SKM-1 (cell line): ENCODE measurements around the gene CLCN1.
A peak's percentile ranks its signal among the peaks of the same experiment; 100 is the strongest.
"Not testable (repeated sequence)": the region's sequence is repeated elsewhere in the genome, so short reads cannot be mapped to it uniquely, and the experiment has no call there.

ENCODE experiments used
- DNase-seq: peaks from one replicate; lab custom pipeline; 2025; ENCODE audit not compliant: unreplicated experiment; lab: John Stamatoyannopoulos, UW

Gene CLCN1

DNA sequence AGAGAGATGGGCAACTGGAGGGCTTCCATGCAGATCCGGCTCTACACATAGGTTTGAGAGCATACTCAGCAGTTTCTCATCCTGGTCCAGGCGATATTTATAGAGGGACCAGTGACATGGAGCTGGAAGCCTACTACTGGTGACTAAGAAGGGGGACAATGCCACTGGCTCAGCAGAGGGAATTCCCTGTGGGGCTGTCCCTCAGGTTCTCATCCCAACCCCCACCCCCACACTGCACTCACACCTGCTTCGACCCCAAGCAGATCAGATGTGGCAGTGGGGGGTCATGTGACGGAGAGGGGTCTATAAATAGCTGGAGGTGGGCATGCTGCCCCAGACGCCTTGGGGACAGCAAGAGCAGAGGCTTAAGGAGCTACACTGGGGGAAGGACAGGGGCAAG, at the start of gene CLCN1:
Gene CLCN1, plus strand, starts transcription at position 336 of the 400 bp plus-strand sequence. CDS start 102 bp downstream, outside the sequence.
- DNase-seq, result no peak

GRCh38 chr7:143269251-143269650, 46.7 kb upstream of the CLCN1 start:
- DNase-seq, result no peak

DNA sequence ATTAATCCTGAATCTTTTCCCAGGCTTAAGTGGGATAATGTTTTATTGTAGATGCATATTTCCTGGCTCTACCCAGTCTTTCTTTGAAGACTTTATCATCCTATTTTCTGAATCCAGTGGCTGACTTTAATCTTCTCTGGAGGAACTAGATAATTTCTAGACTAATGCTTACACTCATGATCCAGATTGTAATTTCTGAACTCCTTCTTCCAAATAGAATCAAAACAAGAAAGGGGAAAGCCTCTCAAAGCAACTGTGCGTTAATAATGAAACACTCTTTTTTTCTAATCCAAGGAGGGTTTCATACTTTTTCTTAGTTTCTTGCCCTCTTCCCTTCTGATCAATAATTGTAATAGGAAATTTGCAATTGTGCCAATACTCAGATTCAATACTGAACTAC, 44.7 kb upstream of the CLCN1 start:
- no peak for DNase-seq

GRCh38 chr7:143272871-143273270, 43.0 kb upstream of the CLCN1 start:
- DNase-seq, result no peak

GRCh38 chr7:143279186-143280098, 36.5 kb upstream of the CLCN1 start:
- DNase-seq, result no peak

DNA sequence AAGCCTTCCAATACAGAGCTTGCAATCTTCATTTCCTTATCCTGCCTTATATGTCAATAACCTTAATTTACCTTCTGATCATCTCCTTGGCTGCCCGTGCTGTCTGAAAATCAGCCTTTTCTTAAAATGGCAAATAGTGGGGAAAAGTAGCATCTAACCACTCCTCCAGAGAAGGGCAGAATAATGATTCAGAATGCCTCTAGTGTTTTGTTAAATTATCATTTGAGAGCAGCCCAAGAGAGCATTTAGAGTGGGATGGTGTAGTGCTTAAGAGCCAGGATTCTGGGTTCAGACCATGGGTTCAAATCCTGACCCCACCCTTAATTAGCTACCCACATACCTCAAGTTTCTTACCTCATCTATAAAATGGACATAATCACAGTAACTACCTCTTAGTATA, 35.8 kb upstream of the CLCN1 start:
- no peak for DNase-seq

DNA sequence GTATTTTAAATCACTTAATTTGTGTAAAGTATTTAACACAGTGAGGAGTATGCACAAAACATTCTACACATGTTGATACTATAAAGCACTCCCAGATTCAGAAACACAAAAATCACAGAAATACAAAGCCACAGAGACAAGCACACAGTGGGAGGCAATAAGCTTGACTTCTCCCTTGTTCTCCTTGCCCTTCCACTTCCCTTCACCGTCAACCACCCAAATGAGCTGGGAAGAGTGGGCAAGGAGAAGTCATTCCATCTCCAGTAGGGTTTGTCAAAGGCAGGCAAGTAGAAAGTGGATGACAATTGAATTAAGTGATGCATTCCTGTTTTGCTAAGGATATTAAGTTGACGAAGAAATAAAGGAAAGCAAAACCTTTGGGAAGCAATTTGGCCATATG, 35.3 kb upstream of the CLCN1 start:
- no peak for DNase-seq

DNA sequence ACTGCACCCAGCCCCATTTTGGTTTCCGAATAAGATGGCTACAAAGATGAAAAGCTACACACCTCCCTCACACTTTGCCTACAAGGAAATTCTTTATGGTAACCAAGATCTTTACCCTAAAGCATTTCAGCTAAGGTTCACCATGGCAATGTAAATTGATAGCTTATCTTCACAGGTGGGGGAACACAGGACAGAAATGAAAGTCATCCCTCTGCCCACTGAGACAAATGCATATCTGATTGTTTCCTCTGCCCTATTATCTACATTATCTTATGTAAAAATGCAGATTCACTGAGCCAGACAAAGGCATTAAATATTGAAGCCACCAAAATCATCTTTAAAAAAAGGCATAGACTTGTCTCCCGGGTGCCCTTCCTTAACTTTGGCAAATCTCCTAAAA, 34.4 kb upstream of the CLCN1 start:
- DNase-seq, result no peak

GRCh38 chr7:143282124-143282523, 33.8 kb upstream of the CLCN1 start:
- DNase-seq, result no peak

GRCh38 chr7:143283381-143283780, 32.5 kb upstream of the CLCN1 start:
- DNase-seq, result no peak

DNA sequence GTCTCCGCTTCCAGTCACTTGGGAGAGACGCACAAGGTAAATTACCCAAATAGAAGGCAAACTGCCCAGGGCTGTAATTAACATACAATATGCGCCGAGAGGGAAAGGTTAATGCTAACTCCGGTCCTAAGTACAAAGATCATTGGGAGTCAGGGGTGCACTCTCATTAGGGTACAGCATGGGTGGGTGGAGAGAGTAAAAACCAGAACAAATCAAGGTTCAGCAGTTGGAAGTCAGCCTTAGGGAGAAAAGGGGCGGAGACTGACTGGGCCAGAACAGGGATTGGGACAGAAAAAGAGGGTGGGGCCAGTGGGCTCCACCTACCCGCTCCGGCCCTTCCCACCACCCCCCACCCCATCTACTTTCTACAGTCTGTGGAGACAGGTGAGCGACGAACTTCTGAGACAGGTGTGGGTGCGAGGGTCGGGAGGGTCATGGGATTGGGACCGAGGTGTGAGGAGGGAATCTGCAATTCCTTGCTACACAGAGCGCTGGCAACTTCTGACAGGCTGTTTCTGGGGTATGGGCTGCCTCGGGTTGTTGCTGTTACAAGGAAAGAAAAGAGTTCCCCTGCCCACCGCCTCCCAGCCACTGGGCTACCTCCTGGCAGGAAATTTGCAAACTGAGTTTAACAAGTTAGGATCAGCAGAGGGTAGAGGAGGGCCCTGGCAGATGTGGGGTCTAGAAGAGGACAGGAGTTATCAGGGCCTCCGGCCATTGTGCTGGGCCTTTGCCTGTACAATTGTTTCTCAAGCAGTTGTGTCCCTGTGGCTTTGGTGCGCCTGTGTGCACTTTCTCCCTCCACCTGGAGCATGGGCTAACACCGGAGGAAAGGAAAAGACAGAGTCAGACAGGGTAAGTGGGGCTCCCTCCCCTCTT, 31.1 kb upstream of the CLCN1 start, which contains the start of gene TMEM139:
Gene TMEM139, plus strand, starts transcription at position 368 of the 879 bp plus-strand sequence. CDS start 1,000 bp downstream, outside the sequence.
- no peak for DNase-seq

DNA sequence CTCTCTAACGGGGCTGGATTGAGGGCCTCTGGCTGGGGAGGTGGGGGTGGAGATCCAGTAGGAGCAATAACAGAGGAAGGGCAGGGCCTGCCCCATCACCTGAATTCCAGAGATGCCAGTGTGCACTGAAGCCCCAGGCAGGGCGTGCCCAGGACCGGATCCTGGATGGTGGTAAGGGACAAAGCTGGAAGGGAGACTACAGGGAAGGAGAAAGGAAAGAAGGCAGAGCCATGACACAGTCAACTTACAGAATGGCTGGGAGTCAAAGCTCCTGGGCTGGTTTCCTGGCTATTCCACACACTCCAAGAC, 30.5 kb upstream of the CLCN1 start:
- no peak for DNase-seq

DNA sequence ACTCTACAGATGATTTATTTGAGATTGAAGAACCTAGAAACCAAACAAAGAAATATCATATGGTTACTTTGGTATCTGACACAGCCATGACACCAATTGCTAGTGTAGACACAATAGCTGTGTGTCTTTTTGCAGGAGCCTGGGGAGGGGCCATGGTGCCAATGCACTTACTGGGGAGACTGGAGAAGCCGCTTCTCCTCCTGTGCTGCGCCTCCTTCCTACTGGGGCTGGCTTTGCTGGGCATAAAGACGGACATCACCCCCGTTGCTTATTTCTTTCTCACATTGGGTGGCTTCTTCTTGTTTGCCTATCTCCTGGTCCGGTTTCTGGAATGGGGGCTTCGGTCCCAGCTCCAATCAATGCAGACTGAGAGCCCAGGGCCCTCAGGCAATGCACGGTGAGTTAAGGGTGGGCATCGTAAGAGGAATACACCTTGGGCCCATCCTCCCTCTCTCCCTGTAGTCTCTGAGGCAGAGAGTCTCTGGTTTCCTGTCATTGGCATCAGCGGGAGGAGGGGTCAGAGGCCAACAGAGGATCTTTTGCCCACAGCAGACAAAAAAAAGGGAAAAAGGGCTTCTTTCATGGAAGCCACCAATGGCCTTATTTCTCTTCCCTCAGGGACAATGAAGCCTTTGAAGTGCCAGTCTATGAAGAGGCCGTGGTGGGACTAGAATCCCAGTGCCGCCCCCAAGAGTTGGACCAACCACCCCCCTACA, 29.9 kb upstream of the CLCN1 start:
- DNase-seq, result no peak

GRCh38 chr7:143286522-143286890, 29.4 kb upstream of the CLCN1 start:
- no peak for DNase-seq

- no peak for DNase-seq
Observed at GRCh38 chr7:143287339-143287934, 28.5 kb upstream of the CLCN1 start.

DNA sequence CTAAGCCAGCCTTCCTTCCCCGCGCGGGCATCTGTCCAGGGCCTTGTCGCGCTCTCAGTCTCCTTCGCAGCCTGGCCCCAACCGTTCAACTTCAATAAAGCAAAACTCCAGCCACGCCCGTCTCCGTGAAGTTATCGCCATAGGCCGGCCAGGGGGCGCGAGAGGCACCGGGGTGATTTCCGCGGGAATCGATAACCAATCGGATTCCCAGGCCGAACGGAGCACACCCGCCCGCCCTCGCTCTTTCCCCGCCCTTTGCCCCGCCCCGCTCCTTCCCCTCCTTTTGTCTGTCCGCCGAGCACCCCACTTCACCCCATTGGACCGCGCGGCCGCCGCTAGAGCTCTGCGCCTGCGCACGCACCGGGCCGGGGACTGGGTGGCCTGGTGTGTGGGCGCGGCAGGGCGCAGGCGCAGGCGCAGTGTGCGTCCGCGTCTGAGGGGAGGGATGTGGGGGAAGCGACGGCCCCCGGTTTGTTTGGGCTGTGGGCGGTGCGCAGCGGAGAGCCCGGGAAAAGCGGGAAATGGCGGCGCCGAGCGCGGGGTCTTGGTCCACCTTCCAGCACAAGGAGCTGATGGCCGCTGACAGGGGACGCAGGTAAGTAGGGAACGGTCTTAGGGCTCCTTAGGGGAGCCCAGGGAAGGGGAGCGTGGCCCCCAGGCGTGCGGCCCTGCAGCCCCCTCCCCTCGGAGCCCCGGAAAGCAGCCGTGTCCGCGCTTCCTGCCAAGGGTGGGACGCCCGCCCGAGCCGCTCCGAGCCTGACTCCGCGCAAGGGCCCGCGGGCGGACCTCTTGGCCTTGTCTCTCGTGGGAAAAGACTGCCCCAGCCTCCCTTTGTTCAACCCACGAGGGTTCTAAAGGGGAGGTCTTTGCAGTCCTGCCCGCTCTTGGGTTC, 27.7 kb upstream of the CLCN1 start, which contains the start of gene CASP2:
Gene CASP2, plus strand, starts transcription at position 417 of the 892 bp plus-strand sequence. Its CDS starts 105 bp downstream, at position 522.
- DNase-seq, result peak; percentile 94

DNA sequence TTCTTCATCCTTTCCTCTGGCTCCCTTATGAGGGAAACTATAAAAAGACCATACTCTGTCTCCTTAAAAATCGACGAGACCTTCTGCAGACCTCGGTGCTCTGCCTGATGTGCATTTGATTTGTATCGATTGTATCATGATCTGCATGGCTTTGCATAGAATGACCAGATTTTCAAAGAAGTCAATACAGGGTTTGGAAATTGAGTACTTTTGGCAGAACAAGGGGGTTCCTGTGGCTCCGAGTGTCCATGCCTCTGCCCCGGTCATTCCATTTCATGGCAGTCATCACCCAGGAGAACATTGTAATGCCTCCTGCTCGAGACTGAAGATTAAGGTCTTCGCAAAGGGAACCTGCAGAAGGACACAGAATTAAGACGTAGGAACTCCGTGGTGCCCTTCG, 27.1 kb upstream of the CLCN1 start:
- no peak for DNase-seq

DNA sequence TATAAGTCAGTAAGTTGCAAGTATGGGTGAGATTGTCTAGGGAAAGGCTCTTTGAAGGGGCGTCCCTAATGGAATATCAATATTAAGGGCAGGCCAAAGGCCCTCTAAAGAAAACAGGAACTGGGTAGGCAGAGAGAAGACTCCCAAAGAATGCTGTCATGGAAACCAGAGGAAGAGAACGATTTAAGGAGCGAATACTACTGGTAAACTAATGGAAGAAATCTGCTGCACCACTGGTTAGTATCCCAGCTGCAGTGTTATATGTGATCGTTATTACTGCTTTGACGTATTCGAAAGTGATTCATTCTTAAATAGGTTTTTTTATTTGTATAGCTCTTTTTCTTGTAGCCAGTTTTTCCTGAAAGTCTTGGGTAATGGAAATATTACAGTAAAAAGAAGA, 26.5 kb upstream of the CLCN1 start:
- peak; percentile 13 for DNase-seq

DNA sequence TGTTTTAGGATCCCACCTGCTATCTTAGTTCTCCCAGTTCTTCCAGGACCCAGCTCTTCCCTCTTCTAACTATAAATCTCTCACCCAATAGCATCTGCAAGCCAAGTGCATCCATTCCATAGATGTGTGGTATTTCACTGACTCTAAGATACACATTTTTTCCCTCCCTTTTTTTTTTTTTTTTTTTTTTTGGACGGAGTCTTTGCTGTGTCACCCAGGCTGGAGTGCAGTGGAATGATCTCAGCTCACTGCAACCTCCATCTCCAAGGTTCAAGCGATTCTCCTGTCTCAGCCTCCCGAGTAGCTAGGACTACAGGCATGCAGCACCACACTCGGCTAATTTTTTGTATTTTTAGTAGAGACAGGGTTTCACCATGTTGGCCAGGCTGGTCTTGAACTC, 26.0 kb upstream of the CLCN1 start:
- not testable (repeated sequence) for DNase-seq

- no peak for DNase-seq
Observed at GRCh38 chr7:143290293-143290692, 25.6 kb upstream of the CLCN1 start.
